Raji (cell line): ENCODE data around the gene CXCL10.

Experiments
- POLR2A ChIP-seq: IDR thresholded peaks from 2 replicates; pipeline ENCODE4 v1.6.1; 2011; ENCODE audit warnings: low read depth, low read length, control low read depth; ENCODE audit not compliant: insufficient read depth

Gene CXCL10

GRCh38 chr4:76028350-76028765 lies 5.1 kb upstream of the CXCL10 start:
- TF ChIP-seq POLR2A = no peak

GRCh38 chr4:76024065-76024464 lies 768 bp upstream of the CXCL10 start:
- TF ChIP-seq POLR2A = no peak

GRCh38 chr4:76022677-76023076 lies 620 bp downstream of the CXCL10 start:
- TF ChIP-seq POLR2A = no peak

- TF ChIP-seq POLR2A = no peak
Observed at GRCh38 chr4:76022031-76022430, 1.3 kb downstream of the CXCL10 start.

- TF ChIP-seq POLR2A = no peak
Observed at GRCh38 chr4:76017056-76017686, 6.1 kb downstream of the CXCL10 start.

GRCh38 chr4:76016393-76016792 lies 6.9 kb downstream of the CXCL10 start:
- TF ChIP-seq POLR2A = no peak

- TF ChIP-seq POLR2A = no peak
Observed at GRCh38 chr4:76013540-76013939, 9.8 kb downstream of the CXCL10 start.

GRCh38 chr4:76012388-76012801 lies 10.9 kb downstream of the CXCL10 start:
- no peak for TF ChIP-seq POLR2A

- no peak for TF ChIP-seq POLR2A
Observed at GRCh38 chr4:76011700-76012387, 11.5 kb downstream of the CXCL10 start.

GRCh38 chr4:76011018-76011670 lies 12.2 kb downstream of the CXCL10 start:
- no peak for TF ChIP-seq POLR2A

- TF ChIP-seq POLR2A = no peak
Observed at GRCh38 chr4:76010576-76010975, 12.7 kb downstream of the CXCL10 start.

- no peak for TF ChIP-seq POLR2A
Observed at GRCh38 chr4:76009311-76009710, 14.0 kb downstream of the CXCL10 start.

GRCh38 chr4:76007089-76007862 lies 16.0 kb downstream of the CXCL10 start, which contains the start of gene CXCL9:
TSS of gene CXCL9 (minus strand) at chr4:76007509. CDS start at chr4:76007449, 60 bp downstream.
- no peak for TF ChIP-seq POLR2A

- TF ChIP-seq POLR2A = no peak
Observed at GRCh38 chr4:76003620-76004019, 19.7 kb downstream of the CXCL10 start.

- TF ChIP-seq POLR2A = no peak
Observed at GRCh38 chr4:76003035-76003434, 20.3 kb downstream of the CXCL10 start.
